ENCODE results near the gene OR10AD1.

GRCh38 chr12:48185181-48185919, 17.7 kb downstream of the OR10AD1 start:
- TF ChIP-seq EZH2 (IDR thresholded peaks at IDR 0.05), result no peak
- TF ChIP-seq FOXP2 (optimal IDR thresholded peaks at IDR 0.05; ENCODE audit: control extremely low read depth, extremely low read length, insufficient read depth), result no peak
- TF ChIP-seq POLR2AphosphoS5 (IDR thresholded peaks at IDR 0.05; ENCODE audit: borderline replicate concordance, low read depth, low read length), result peak; percentile 31; the same call in 1 of the 2 replicates

All from SK-N-MC (cell line).